A673 (cell line): ENCODE results near the gene ARPC1A. TPM values are rescaled to one million over a fixed set of nuclear protein-coding genes. Genes with fewer than 3 reads are reported as not detected.

Experiments
- BruUV-seq: library from RNA; stranded (reverse); fragments of 400-500 nt; replicated peaks from 2 replicates; lab custom pipeline; 2021; lab: Mats Ljungman, UMichigan
- CTCF ChIA-PET: fragments of 300-600 bp; sonication (Branson Sonifier 250); formaldehyde crosslinking; loops from one replicate; lab custom pipeline; 2022; ENCODE audit warnings: antibody characterized with exemption; lab: Charles Lee
- POLR2A ChIA-PET: fragments of 300-600 bp; sonication (Branson Sonifier 250); formaldehyde crosslinking; loops from one replicate; lab custom pipeline; 2022; ENCODE audit warnings: antibody characterized with exemption; ENCODE audit not compliant: low non-redundant PET; lab: Charles Lee
- DNase-seq: peaks from one replicate; pipeline ENCODE4 v3.0.0-alpha.2; 2015; ENCODE audit warnings: low spot score
- H3K27ac ChIP-seq: fragments of 200-600 bp; sonication (generic); 2 replicates; pipeline ENCODE4 v1.5.1; 2016; ENCODE audit warnings: mixed run types, low read depth, mild to moderate bottlenecking, mixed read lengths, antibody characterized with exemption, low read length; ENCODE audit not compliant: poor library complexity, severe bottlenecking
- H3K27me3 ChIP-seq: fragments of 200-600 bp; sonication (generic); replicated peaks from 2 replicates; pipeline ENCODE4 v1.6.1; 2017; ENCODE audit warnings: mixed run types, low read depth, mild to moderate bottlenecking, mixed read lengths, antibody characterized with exemption, low read length; ENCODE audit not compliant: insufficient read depth, poor library complexity
- H3K36me3 ChIP-seq: fragments of 200-600 bp; sonication (generic); 2 replicates; pipeline ENCODE4 v1.6.1; 2016; ENCODE audit warnings: mixed run types, mild to moderate bottlenecking, mixed read lengths, antibody characterized with exemption, low read length; ENCODE audit not compliant: insufficient read depth, poor library complexity, severe bottlenecking
- H3K4me1 ChIP-seq: fragments of 200-600 bp; sonication (generic); 2 replicates; pipeline ENCODE4 v1.6.1; 2017; ENCODE audit warnings: mixed run types, mild to moderate bottlenecking, mixed read lengths, antibody characterized with exemption, low read length; ENCODE audit not compliant: insufficient read depth, poor library complexity, severe bottlenecking
- H3K4me3 ChIP-seq: fragments of 200-600 bp; sonication (generic); 2 replicates; pipeline ENCODE4 v1.5.1; 2016; ENCODE audit warnings: low read depth, mixed run types, mild to moderate bottlenecking, mixed read lengths, low read length; ENCODE audit not compliant: poor library complexity, severe bottlenecking
- H3K9me3 ChIP-seq: fragments of 200-600 bp; sonication (generic); 2 replicates; pipeline ENCODE4 v1.6.1; 2016; ENCODE audit warnings: mixed run types, low read depth, mild to moderate bottlenecking, mixed read lengths, antibody characterized with exemption, low read length; ENCODE audit not compliant: poor library complexity, severe bottlenecking
- EZH2 ChIP-seq: fragments of 200-600 bp; sonication (generic); IDR thresholded peaks from 2 replicates; pipeline ENCODE4 v1.6.1; 2017; ENCODE audit warnings: borderline replicate concordance, low read depth, mild to moderate bottlenecking, mixed read lengths, antibody characterized with exemption, low read length; ENCODE audit not compliant: poor library complexity, severe bottlenecking
- intact Hi-C: fragments of 100-400 bp; cut with micrococcal nuclease; formaldehyde crosslinking; loops from one replicate; pipeline ENCODE4 v1.10.0; 2022; ENCODE audit not compliant: unreplicated experiment
- total RNA-seq: library from RNA; stranded (reverse); gene quantifications from 2 replicates; pipeline ENCODE4 v1.2.3, GENCODE V29; 2021
- TF ChIP-seq, protein P1 (sequence below): fragments of 300-800, 200-600 bp; sonication (generic); conservative IDR thresholded peaks from 2 replicates; pipeline ENCODE4 v1.5.1; 2017; ENCODE audit warnings: low read depth, mild to moderate bottlenecking, antibody characterized with exemption, low read length, moderate library complexity, mixed read lengths

Gene ARPC1A
- total RNA-seq, 1 experiment from 2014 or later = 167 TPM

GRCh38 chr7:99394188-99394502, 68.4 kb downstream of the ARPC1A start:
- Histone ChIP-seq H3K4me3 (no peak overlapping the region), H3K9me3 (no peaks in the 10 kb centered on the region), H3K27ac (no peak overlapping the region), H3K4me1 (peaks cover 4% of the 10 kb centered on the region), H3K27me3 (no peaks in the 10 kb centered on the region), H3K36me3 (peaks cover 33% of the 10 kb centered on the region)
- CTCF ChIA-PET = no interaction called here
- no peak for DNase-seq
- intact Hi-C loops = no loop called here
- POLR2A ChIA-PET = no interaction called here
- TF ChIP-seq EZH2 = no peak
- TF ChIP-seq, protein P1, sequence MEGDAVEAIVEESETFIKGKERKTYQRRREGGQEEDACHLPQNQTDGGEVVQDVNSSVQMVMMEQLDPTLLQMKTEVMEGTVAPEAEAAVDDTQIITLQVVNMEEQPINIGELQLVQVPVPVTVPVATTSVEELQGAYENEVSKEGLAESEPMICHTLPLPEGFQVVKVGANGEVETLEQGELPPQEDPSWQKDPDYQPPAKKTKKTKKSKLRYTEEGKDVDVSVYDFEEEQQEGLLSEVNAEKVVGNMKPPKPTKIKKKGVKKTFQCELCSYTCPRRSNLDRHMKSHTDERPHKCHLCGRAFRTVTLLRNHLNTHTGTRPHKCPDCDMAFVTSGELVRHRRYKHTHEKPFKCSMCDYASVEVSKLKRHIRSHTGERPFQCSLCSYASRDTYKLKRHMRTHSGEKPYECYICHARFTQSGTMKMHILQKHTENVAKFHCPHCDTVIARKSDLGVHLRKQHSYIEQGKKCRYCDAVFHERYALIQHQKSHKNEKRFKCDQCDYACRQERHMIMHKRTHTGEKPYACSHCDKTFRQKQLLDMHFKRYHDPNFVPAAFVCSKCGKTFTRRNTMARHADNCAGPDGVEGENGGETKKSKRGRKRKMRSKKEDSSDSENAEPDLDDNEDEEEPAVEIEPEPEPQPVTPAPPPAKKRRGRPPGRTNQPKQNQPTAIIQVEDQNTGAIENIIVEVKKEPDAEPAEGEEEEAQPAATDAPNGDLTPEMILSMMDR = no peak
- no TSS peak for BruUV-seq

DNA sequence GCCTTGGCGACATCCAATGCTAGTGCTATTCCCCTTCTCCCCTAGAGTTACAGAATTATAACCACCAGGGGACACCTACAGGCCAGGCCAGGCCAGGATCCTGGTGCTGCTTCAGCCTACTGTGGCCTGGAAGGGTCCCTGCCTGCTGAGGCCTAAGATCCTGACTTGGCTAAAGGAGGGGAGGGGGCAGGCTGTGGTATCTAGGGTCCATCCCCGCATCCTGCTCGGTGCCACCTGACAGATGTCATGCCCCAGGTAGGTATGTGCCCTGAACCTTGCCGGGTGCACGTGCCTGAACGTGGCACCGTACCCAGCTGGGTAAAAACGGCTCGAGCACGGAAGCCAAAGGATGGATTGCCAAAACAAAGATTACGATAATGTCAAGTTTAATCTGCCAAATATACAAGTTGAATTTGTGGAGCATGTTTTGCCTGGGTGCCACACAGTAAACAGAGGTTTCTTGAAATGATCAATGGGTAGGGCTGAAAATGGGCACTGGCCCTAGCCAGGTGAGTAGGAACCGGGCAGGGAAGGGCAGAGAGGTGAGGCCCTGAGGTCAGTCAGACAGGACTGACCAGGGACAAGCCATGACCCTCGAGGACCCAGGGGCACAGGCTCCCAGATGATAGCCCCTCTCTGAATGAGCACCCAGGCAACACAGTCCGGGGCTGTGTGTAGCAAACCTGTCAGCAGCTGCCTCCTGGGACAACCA, 70.1 kb downstream of the ARPC1A start:
- H3K9me3 ChIP-seq = no peaks in the 10 kb centered on the region
- no peak for DNase-seq
- H3K27ac ChIP-seq = no peak overlapping the region
- no peaks in the 10 kb centered on the region for H3K27me3 ChIP-seq
- TF ChIP-seq, protein P1 = no peak
- TF ChIP-seq EZH2 = no peak
- peaks cover 4% of the 10 kb centered on the region for H3K4me1 ChIP-seq
- peaks cover 45% of the 10 kb centered on the region for H3K36me3 ChIP-seq
- H3K4me3 ChIP-seq = no peak overlapping the region
- POLR2A ChIA-PET = no interaction called here
- intact Hi-C loops = no loop called here
- CTCF ChIA-PET = no interaction called here
- TSS peak; percentile 98 for BruUV-seq

GRCh38 chr7:99396418-99397296, 71.0 kb downstream of the ARPC1A start:
- intact Hi-C loops = no loop called here
- H3K36me3 ChIP-seq = peaks cover 50% of the 10 kb centered on the region
- POLR2A ChIA-PET = no interaction called here
- no peaks in the 10 kb centered on the region for H3K27me3 ChIP-seq
- no peak overlapping the region for H3K27ac ChIP-seq
- no TSS peak for BruUV-seq
- no peaks in the 10 kb centered on the region for H3K9me3 ChIP-seq
- no peak for DNase-seq
- no peak overlapping the region for H3K4me3 ChIP-seq
- CTCF ChIA-PET = no interaction called here
- peaks cover 4% of the 10 kb centered on the region for H3K4me1 ChIP-seq
- TF ChIP-seq, protein P1 = no peak
- TF ChIP-seq EZH2 = no peak
